OCI-LY7 (cell line): ENCODE measurements around the gene CCNE1. TPM values are rescaled to one million over a fixed set of nuclear protein-coding genes. Genes with fewer than 3 reads are reported as not detected.
"Not testable (repeated sequence)": the region's sequence is repeated elsewhere in the genome, so short reads cannot be mapped to it uniquely, and the experiment has no call there.

Source experiments
- BruUV-seq: library from RNA; stranded (reverse); fragments of 400-500 nt; replicated peaks from 2 replicates; lab custom pipeline; 2021; lab: Mats Ljungman, UMichigan
- CTCF ChIA-PET: fragments of 300-600 bp; sonication (Branson Sonifier 250); formaldehyde crosslinking; loops from one replicate; lab custom pipeline; 2022; ENCODE audit warnings: antibody characterized with exemption; ENCODE audit not compliant: unreplicated experiment; lab: Charles Lee
- POLR2A ChIA-PET: fragments of 300-600 bp; sonication (Branson Sonifier 250); formaldehyde crosslinking; loops from one replicate; lab custom pipeline; 2022; ENCODE audit warnings: antibody characterized with exemption; lab: Charles Lee
- DNase-seq: peaks from one replicate; pipeline ENCODE4 v3.0.0-alpha.2; 2015; ENCODE audit warnings: low spot score
- H2AFZ ChIP-seq: fragments of 200-600 bp; sonication (generic), shearing (Covaris generic); 2 replicates; pipeline ENCODE4 v1.6.1; 2014; ENCODE audit warnings: mild to moderate bottlenecking, antibody characterized with exemption, low read length, moderate library complexity
- H3K27ac ChIP-seq: fragments of 200-600 bp; sonication (generic); 2 replicates; pipeline ENCODE4 v1.5.1; 2014; ENCODE audit warnings: mixed run types, low read depth, mild to moderate bottlenecking, moderate library complexity, low read length, inconsistent platforms; ENCODE audit not compliant: poor library complexity, severe bottlenecking
- H3K36me3 ChIP-seq: fragments of 200-600 bp; sonication (generic); 2 replicates; pipeline ENCODE4 v1.6.1; 2014; ENCODE audit warnings: mild to moderate bottlenecking, antibody characterized with exemption, low read length, moderate library complexity, mixed read lengths; ENCODE audit not compliant: insufficient read depth
- H3K4me1 ChIP-seq: fragments of 200-600 bp; sonication (generic); 2 replicates; pipeline ENCODE4 v1.5.1; 2014; ENCODE audit warnings: mild to moderate bottlenecking, low read length; ENCODE audit not compliant: insufficient read depth, poor library complexity, severe bottlenecking
- H3K4me2 ChIP-seq: fragments of 200-600 bp; sonication (generic); 2 replicates; pipeline ENCODE4 v1.6.1; 2014; ENCODE audit warnings: mild to moderate bottlenecking, low read length
- H3K4me3 ChIP-seq: fragments of 200-600 bp; sonication (generic); 2 replicates; pipeline ENCODE4 v1.5.1; 2014; ENCODE audit warnings: mild to moderate bottlenecking, low read depth, low read length; ENCODE audit not compliant: poor library complexity, severe bottlenecking
- H3K79me2 ChIP-seq: fragments of 200-600 bp; sonication (generic); 2 replicates; pipeline ENCODE4 v1.6.1; 2016; ENCODE audit warnings: low read depth, mild to moderate bottlenecking, low read length, moderate library complexity, mixed read lengths; ENCODE audit not compliant: insufficient read depth
- H3K9me2 ChIP-seq: fragments of 200-600 bp; sonication (generic); 2 replicates; pipeline ENCODE4 v1.6.1; 2016; ENCODE audit warnings: mild to moderate bottlenecking, low read length, mixed read lengths; ENCODE audit not compliant: insufficient read depth
- H3K9me3 ChIP-seq: fragments of 200-600 bp; sonication (generic); 2 replicates; pipeline ENCODE4 v1.6.1; 2014; ENCODE audit warnings: mild to moderate bottlenecking, mixed run types, low read length, mixed read lengths
- H4K20me1 ChIP-seq: fragments of 200-600 bp; sonication (generic); 2 replicates; pipeline ENCODE4 v1.6.1; 2014; ENCODE audit warnings: mild to moderate bottlenecking, antibody characterized with exemption, low read length, moderate library complexity, mixed read lengths; ENCODE audit not compliant: insufficient read depth
- CTCF ChIP-seq: fragments of 200-600 bp; sonication (generic); conservative IDR thresholded peaks from 2 replicates; pipeline ENCODE4 v1.5.1; 2014; ENCODE audit warnings: mild to moderate bottlenecking, antibody characterized with exemption, low read length, moderate library complexity, mixed read lengths
- EZH2phosphoT487 ChIP-seq: fragments of 200-600 bp; sonication (generic); IDR thresholded peaks from 2 replicates; pipeline ENCODE4 v1.6.1; 2018; ENCODE audit warnings: low read depth, borderline replicate concordance, mild to moderate bottlenecking, mixed run types, antibody characterized with exemption, low read length, moderate library complexity, mixed read lengths
- intact Hi-C: fragments of 100-400 bp; cut with micrococcal nuclease; formaldehyde crosslinking; loops from one replicate; pipeline ENCODE4 v1.10.0; 2022; ENCODE audit not compliant: unreplicated experiment
- total RNA-seq, 2 experiments: library from RNA; depleted of rRNA in 1 of 2; stranded (reverse); fragments of >200 nt in 1 of 2; shearing (Covaris generic) in 1 of 2; gene quantifications; 2 replicates each; pipeline ENCODE4 v1.2.3, GENCODE V29; 2014 to 2022

Gene CCNE1
- total RNA-seq, 2 experiments from 2014 or later, result 23.2 to 36.1 TPM

DNA sequence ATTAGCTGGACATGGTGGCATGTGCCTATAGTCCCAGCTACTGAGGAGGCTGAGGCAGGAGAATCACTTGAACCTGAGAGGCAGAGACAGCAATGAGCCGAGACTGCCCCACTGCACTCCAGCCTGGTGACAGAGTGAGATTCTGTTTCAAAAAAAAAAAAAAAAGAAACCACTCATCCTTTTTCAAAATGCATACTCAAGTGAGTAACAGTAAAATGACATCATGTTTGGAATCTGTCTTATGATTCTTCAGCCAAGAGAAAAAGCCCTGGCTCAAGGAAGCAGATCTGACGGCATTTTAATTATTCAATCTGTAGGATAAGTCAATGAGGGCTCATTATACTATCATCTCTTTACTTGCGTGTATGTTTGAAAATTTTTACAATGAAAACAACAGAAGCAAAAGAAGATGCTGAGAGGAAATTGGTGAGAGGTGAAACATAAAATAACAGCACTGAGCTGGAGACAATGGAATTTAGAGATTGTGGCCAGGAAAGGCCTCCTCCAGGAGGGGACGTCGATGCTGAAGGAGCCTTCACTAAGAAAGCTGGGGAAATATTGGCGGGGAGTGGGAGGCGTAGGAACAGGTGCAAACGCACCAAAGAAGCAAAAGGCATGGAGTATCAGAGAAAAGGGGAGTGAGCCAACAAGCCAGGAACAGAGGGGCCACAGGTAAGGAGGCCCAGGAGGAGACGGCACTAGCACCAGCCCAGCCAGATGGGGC lies 12.9 kb upstream of the CCNE1 start:
- peaks cover under 1% of the 10 kb centered on the region for H3K4me1 ChIP-seq
- H3K27ac ChIP-seq, result no peak overlapping the region
- BruUV-seq, result no TSS peak
- H3K36me3 ChIP-seq, result no peaks in the 10 kb centered on the region
- H3K4me2 ChIP-seq, result no peak overlapping the region
- no peak for DNase-seq
- H3K4me3 ChIP-seq, result no peak overlapping the region
- CTCF ChIA-PET, result no interaction called here
- intact Hi-C loops, result no loop called here
- H4K20me1 ChIP-seq, result no peaks in the 10 kb centered on the region
- H3K9me2 ChIP-seq, result no peaks in the 10 kb centered on the region
- H3K9me3 ChIP-seq, result no peaks in the 10 kb centered on the region
- no peak overlapping the region for H2AFZ ChIP-seq
- H3K79me2 ChIP-seq, result no peaks in the 10 kb centered on the region
- POLR2A ChIA-PET, result interaction anchor here (0.7 kb wide), 1 partner anchor 23 kb away, joined by 8 read pairs; no protein-coding TSS in a partner anchor
- TF ChIP-seq CTCF (no peak), EZH2phosphoT487 (no peak)

DNA sequence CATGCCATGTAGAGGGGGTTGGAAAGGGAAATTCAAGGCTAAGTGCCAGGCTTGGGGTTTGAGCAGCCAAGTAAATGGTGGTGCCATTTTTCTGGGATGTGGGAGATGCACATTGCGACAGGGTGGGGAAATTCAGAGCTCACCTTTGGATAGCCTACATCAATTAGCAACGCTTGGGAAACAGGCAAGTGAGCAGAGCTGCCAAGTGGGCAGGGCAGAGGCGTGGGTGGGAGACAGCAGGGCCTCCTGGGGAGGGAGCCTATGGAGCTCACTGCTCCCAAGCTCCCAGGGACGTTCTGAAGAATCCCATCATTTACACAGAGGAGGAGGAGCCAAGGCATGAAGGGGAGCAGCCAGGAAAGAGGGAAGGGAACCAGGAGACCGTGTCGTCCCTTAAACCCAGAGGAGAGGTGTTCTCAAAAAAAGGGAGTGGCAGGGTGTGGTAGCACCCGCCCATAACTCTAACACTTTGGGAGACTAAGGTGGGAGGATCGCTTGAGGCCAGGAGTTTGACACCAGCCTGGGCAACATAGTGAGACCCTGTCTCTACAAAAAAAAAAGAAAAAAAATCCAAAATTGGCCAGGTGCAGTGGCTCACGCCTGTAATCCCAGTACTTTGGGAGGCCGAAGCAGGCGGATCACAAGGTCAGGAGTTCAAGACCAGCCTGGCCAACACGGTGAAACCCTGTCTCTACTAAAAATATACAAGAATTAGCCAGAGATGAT lies 11.5 kb upstream of the CCNE1 start:
- no peak for TF ChIP-seq EZH2phosphoT487
- TF ChIP-seq CTCF, result no peak
- ChIA-PET POLR2A (interaction anchor here (0.5 kb wide), 1 partner anchor 12 kb away, joined by 4 read pairs; no protein-coding TSS in a partner anchor), CTCF (no interaction called here)
- Histone ChIP-seq H3K27ac (no peak overlapping the region), H2AFZ (no peak overlapping the region), H3K4me2 (no peak overlapping the region), H3K4me3 (no peak overlapping the region), H3K36me3 (no peaks in the 10 kb centered on the region), H4K20me1 (no peaks in the 10 kb centered on the region), H3K4me1 (peaks cover 14% of the 10 kb centered on the region), H3K79me2 (no peaks in the 10 kb centered on the region), H3K9me2 (no peaks in the 10 kb centered on the region), H3K9me3 (no peaks in the 10 kb centered on the region)
- intact Hi-C loops, result no loop called here
- no peak for DNase-seq
- no TSS peak for BruUV-seq

DNA sequence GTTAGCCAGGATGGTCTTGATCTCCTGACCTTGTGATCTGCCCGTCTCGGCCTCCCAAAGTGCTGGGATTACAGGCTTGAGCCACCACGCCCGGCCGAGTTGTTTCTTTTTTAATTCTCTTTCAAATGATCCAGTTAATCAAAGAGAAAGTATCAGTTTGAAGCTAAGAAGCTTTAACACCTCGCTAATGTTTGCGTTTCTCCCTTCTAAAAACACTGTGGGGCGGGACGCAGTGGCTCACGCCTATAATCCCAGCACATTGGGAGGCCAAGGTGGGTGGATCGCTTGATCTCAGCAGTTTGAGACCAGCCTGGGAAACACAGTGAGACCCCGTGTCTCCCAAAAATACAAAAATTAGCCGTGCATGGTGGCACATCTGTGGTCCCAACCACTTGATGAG lies 7.8 kb upstream of the CCNE1 start:
- H3K4me3 ChIP-seq, H3K36me3 ChIP-seq, H3K9me3 ChIP-seq, H3K27ac ChIP-seq, BruUV-seq, CTCF ChIA-PET, H3K79me2 ChIP-seq, DNase-seq, H3K9me2 ChIP-seq, intact Hi-C loops, H4K20me1 ChIP-seq: not testable (repeated sequence)
- Histone ChIP-seq H2AFZ (peak overlapping the region; percentile 19; the same call in 1 of the 2 replicates), H3K4me1 (peaks cover 15% of the 10 kb centered on the region), H3K4me2 (peak overlapping the region; percentile 44)
- POLR2A ChIA-PET, result interaction anchor here (0.6 kb wide), 2 partner anchors 50 to 591 kb away, joined by 4 read pairs; no protein-coding TSS in a partner anchor
